OCI-LY1 (cell line): ENCODE results near the gene LPIN3.

Experiments used
- H2AFZ ChIP-seq: fragments of 200-600 bp; sonication (generic), shearing (Covaris generic); 2 replicates; pipeline ENCODE4 v1.6.0; 2014; ENCODE audit warnings: antibody characterized with exemption, mild to moderate bottlenecking, low read length
- H3F3A ChIP-seq: fragments of 200-600 bp; sonication (generic), shearing (Covaris generic); 2 replicates; pipeline ENCODE4 v1.6.0; 2014; ENCODE audit warnings: mild to moderate bottlenecking, antibody characterized with exemption, low read length, moderate library complexity; ENCODE audit not compliant: insufficient read depth
- H3K27ac ChIP-seq: fragments of 200-600 bp; sonication (generic); 2 replicates; pipeline ENCODE4 v1.5.1; 2014; ENCODE audit warnings: low read length, mixed run types, mild to moderate bottlenecking, low read depth; ENCODE audit not compliant: poor library complexity, severe bottlenecking
- H3K27me3 ChIP-seq: fragments of 200-600 bp; sonication (generic); 2 replicates; pipeline ENCODE4 v1.6.0; 2014; ENCODE audit warnings: antibody characterized with exemption, mild to moderate bottlenecking, low read length, moderate library complexity; ENCODE audit not compliant: insufficient read depth
- H3K36me3 ChIP-seq: fragments of 200-600 bp; sonication (generic); 2 replicates; pipeline ENCODE4 v1.6.1; 2014; ENCODE audit warnings: mild to moderate bottlenecking, antibody characterized with exemption, low read length, moderate library complexity, mixed read lengths; ENCODE audit not compliant: insufficient read depth
- H3K4me1 ChIP-seq: fragments of 200-600 bp; sonication (generic); 2 replicates; pipeline ENCODE4 v1.5.1; 2014; ENCODE audit warnings: mild to moderate bottlenecking, low read length, moderate library complexity; ENCODE audit not compliant: insufficient read depth, severe bottlenecking
- H3K4me2 ChIP-seq: fragments of 200-600 bp; sonication (generic), shearing (Covaris generic); 2 replicates; pipeline ENCODE4 v1.6.1; 2014; ENCODE audit warnings: low read length
- H3K4me3 ChIP-seq: fragments of 200-600 bp; sonication (generic); 2 replicates; pipeline ENCODE4 v1.5.1; 2014; ENCODE audit warnings: low read length, low read depth, mild to moderate bottlenecking, mixed read lengths; ENCODE audit not compliant: poor library complexity, severe bottlenecking
- H3K79me2 ChIP-seq: fragments of 200-600 bp; shearing (Covaris generic); 2 replicates; pipeline ENCODE4 v1.6.1; 2016; ENCODE audit warnings: mixed run types, low read length, mixed read lengths; ENCODE audit not compliant: insufficient read depth
- H3K9ac ChIP-seq: fragments of 200-600 bp; sonication (generic), shearing (Covaris generic); 2 replicates; pipeline ENCODE4 v1.6.1; 2014; ENCODE audit warnings: mild to moderate bottlenecking, low read length, mixed read lengths
- H3K9me2 ChIP-seq: fragments of 200-600 bp; sonication (generic), shearing (Covaris generic); 2 replicates; pipeline ENCODE4 v1.6.1; 2014; ENCODE audit warnings: low read depth, mild to moderate bottlenecking, low read length, mixed read lengths
- H3K9me3 ChIP-seq: fragments of 200-600 bp; shearing (Covaris generic); 2 replicates; pipeline ENCODE4 v1.6.1; 2014; ENCODE audit warnings: low read length, mixed read lengths
- H4K20me1 ChIP-seq: fragments of 200-600 bp; sonication (generic), shearing (Covaris generic); 2 replicates; pipeline ENCODE4 v1.6.0; 2016; ENCODE audit warnings: mild to moderate bottlenecking, low read length; ENCODE audit not compliant: insufficient read depth
- CTCF ChIP-seq: fragments of 200-600 bp; sonication (generic), shearing (Covaris generic); IDR thresholded peaks from 2 replicates; pipeline ENCODE4 v1.5.1; 2017; ENCODE audit warnings: mild to moderate bottlenecking, antibody characterized with exemption, low read length, moderate library complexity, mixed read lengths
- EZH2 ChIP-seq: fragments of 200-600 bp; sonication (generic), shearing (Covaris generic); IDR thresholded peaks from 2 replicates; pipeline ENCODE4 v1.8.0; 2017; ENCODE audit warnings: borderline replicate concordance, mixed run types, mild to moderate bottlenecking, antibody characterized with exemption, low read length, moderate library complexity, mixed read lengths

The LPIN3 gene

GRCh38 chr20:41304424-41305079 lies 36.1 kb upstream of the LPIN3 start:
- Histone ChIP-seq H3K4me2 (no peak overlapping the region), H3K9me2 (no peaks in the 10 kb centered on the region), H3K4me1 (peaks cover 26% of the 10 kb centered on the region), H3K36me3 (no peaks in the 10 kb centered on the region), H3K79me2 (0 out of 2 replicates have a peak, but pooled peaks cover 3% of the 10 kb centered on the region), H3K9me3 (no peaks in the 10 kb centered on the region), H4K20me1 (no peaks in the 10 kb centered on the region), H3K9ac (no peak overlapping the region), H3F3A (no peaks in the 10 kb centered on the region), H2AFZ (no peak overlapping the region), H3K4me3 (no peak overlapping the region), H3K27me3 (no peaks in the 10 kb centered on the region), H3K27ac (no peak overlapping the region)
- no peak for TF ChIP-seq CTCF

- no peaks in the 10 kb centered on the region for H4K20me1 ChIP-seq
- no peaks in the 10 kb centered on the region for H3F3A ChIP-seq
- no peak overlapping the region for H3K9ac ChIP-seq
- no peak overlapping the region for H3K4me3 ChIP-seq
- TF ChIP-seq EZH2 (no peak), CTCF (no peak)
- no peak overlapping the region for H3K27ac ChIP-seq
- H3K4me1 ChIP-seq, result peaks cover 26% of the 10 kb centered on the region
- H3K36me3 ChIP-seq, result 0 out of 2 replicates have a peak, but pooled peaks cover under 1% of the 10 kb centered on the region
- no peaks in the 10 kb centered on the region for H3K9me2 ChIP-seq
- 0 out of 2 replicates have a peak, but pooled peaks cover 6% of the 10 kb centered on the region for H3K79me2 ChIP-seq
- no peaks in the 10 kb centered on the region for H3K27me3 ChIP-seq
- H3K9me3 ChIP-seq, result no peaks in the 10 kb centered on the region
- H2AFZ ChIP-seq, result no peak overlapping the region
- peak overlapping the region; percentile 20; the same call in 1 of the 2 replicates for H3K4me2 ChIP-seq
Measured at GRCh38 chr20:41306061-41306727, 34.4 kb upstream of the LPIN3 start.

GRCh38 chr20:41307021-41307420 lies 33.6 kb upstream of the LPIN3 start:
- Histone ChIP-seq H3K9me2 (no peaks in the 10 kb centered on the region), H3K27ac (no peak overlapping the region), H2AFZ (no peak overlapping the region), H3K4me2 (no peak overlapping the region), H3K9ac (no peak overlapping the region), H4K20me1 (no peaks in the 10 kb centered on the region), H3K4me1 (peaks cover 24% of the 10 kb centered on the region), H3K36me3 (peaks cover 6% of the 10 kb centered on the region; the same call in 1 of the 2 replicates), H3F3A (no peaks in the 10 kb centered on the region), H3K9me3 (no peaks in the 10 kb centered on the region), H3K27me3 (no peaks in the 10 kb centered on the region), H3K4me3 (no peak overlapping the region), H3K79me2 (0 out of 2 replicates have a peak, but pooled peaks cover 7% of the 10 kb centered on the region)
- TF ChIP-seq CTCF, result no peak
- TF ChIP-seq EZH2, result no peak
